ENCODE results near the gene IL1RN.

IL1RN gene

DNA sequence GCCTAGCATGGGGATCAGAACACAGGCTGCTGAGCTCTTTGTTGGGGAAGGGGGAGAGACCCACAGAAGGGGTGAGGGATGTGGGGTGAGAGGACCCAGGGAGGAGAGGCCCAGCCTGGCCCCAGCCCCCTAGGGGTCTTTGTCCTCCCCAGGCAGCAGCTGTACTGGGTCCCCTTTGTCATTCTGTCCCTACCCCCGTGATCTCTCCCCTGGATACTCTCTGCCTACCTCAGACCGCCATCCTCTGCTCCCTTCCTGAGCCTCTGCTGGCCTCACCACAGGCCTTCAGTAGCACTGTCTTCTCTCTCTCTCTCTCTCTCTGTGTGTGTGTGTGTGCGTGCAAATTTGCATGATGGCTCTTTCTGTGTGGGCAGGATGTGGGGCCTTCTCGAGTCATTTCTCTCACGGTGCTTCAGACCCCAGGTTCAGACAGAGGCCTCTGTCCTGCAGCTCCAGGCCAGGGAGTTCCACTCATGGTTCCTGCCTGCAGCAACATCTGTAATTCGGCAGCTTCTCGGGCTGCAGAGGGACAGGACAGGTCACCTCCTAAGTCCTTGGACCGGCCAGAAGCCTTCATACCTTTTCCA, 47.7 kb downstream of the IL1RN start:
- no peak for DNase-seq

DNA sequence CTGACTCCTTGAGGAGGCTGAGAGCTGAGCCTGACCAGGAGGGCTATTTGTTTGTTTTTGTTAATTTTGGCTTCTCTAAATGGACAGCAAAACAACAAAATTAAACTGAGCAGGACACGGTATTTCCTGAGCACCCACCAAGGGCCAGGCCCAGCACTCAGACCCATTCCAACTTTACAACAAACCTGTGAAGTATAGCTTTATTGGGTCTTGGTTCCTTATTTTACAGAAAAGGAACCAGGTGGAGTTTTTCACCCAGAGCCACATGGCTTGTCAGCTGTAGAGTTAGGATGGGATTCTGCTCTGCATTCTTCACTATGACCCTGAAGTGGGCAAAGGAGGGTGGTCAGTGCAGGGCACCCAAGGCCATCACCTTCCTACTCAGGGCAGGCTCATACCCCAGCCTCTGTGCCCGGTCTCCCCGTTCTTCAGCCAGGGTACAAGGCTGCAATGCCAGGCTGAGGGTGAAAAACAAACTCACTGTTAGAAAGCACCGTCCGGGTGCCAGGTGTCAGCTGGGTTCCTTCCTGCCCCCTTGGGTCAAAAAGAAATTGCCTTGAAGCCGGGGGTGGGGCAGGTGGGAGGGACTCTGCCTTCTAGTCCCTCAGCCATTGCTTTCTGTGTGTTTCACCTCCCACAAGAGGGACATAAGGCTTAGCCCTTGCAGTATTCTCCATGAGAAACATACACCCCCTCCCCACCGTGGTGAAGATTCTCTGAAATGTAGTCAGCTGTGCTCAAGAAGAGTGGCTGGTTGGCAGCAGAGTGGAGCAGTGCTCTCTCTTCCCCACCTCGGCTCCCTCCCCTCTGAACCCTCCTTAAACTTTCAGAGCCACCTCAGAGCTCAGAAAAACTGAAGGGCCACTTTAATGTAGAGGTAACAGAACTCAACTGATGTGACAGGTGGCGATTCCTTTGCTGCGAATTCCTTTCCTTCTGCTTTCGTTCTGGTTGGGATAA, 48.6 kb downstream of the IL1RN start:
- no peak for DNase-seq

DNA sequence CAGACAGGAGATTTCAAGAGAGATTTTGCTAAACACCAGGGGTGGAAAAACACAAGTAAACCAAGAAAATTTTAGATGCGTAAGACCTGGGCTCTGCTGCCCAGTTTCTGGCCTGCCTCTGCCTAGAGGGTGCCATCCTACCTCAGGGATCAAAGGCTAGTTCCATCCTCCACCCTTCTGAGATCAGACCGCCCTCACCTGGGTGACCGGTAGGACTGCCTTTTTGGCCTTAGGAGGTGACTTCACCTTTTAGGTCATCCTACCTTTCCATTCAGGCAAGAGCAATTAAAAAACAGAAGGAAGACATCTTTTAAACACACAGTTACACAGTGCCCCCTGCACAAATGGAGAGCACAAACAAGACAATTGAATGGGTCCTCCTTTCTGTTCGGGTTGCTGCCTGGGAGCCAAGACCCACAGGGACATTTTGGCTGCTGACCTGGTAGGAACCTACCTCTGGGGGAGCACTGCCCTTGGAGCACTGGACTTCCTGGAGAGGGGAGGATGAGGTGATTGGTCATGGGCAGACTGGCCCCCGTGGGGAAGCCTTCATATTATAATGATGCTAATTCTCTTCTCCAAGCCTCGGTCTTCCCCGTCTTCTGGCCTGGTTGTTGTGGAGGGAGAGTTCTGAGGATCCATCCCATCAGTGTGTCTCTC, 49.4 kb downstream of the IL1RN start:
- no peak for DNase-seq

DNA sequence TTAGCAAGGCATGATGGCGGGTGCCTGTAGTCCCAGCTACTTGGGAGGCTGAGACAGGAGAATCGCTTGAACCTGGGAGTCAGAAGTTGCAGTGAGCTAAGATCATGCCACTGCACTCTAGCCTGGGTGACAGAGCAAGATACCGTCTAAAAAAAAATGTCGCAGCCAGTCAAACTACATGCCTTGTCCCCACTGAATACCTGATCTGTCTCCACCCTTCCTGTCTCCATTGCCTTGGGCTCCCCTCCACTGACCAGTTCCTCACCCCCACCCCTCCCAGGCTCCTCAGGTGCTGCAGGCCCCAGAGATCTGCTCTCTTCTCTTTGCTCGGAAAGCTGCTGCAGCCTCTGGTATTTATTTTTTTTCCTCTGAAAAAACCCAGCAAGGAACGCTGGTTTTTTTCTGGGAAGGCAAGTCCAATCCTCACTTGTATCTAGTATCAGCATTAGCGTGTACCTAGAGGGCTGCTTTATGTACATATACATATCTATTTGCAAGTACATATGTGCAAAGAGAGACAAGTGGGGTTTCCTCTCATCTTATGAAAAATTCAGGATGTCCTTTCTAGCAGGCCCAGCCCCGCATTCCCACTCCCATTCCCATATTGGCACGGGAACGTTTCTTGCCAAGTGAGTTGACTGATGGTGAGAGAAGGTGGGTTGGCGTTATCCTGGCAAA, 50.8 kb downstream of the IL1RN start:
- DNase-seq, result no peak

DNA sequence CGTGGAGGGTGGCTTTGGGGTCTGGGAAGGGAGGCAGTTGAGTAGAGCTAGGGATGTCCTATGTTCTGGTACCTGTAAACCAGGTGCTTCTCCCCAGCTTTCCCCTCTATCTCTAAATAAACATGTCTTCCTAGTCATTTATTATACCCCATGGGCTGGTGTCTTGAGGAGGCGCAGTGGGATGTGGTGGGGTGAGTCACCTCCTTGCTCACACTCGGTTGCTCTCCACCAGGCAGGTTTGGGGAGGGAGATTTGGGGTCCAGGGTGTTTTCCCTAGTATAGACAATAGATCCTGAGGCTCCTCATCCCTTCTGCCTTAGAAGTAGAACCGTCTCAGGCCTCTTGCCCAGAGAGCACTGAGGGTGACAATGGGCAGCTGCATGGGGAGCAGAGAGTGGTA, 51.5 kb downstream of the IL1RN start:
- DNase-seq, result no peak

DNA sequence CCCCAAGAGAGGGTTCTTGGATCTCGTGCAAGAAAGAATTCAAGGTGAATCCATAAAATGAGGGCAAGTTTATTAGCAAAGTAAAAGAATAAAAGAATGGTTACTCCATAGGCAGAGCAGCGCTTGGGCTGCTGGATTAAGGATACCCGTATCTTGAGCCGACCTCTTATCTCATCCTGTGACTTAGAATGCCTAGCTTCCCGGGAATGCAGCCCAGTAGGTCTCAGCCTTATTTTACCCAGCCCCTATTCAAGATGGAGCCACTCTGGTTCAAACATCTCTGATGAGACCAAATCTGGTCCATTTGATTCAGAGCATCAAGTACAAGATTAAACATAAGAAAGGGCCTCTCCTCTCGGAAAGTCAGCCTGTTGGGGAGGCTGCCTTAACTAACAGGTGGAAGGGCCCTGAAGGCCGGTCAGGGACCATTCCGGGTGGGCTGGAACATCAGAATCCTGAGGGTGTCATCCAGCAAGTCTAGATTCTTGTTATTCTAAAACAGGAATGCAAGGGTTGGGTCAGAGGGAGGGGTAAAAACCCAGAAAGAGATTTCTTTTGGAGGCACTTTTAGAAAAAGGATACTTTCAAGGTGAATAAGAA, 52.1 kb downstream of the IL1RN start:
- no peak for DNase-seq

DNA sequence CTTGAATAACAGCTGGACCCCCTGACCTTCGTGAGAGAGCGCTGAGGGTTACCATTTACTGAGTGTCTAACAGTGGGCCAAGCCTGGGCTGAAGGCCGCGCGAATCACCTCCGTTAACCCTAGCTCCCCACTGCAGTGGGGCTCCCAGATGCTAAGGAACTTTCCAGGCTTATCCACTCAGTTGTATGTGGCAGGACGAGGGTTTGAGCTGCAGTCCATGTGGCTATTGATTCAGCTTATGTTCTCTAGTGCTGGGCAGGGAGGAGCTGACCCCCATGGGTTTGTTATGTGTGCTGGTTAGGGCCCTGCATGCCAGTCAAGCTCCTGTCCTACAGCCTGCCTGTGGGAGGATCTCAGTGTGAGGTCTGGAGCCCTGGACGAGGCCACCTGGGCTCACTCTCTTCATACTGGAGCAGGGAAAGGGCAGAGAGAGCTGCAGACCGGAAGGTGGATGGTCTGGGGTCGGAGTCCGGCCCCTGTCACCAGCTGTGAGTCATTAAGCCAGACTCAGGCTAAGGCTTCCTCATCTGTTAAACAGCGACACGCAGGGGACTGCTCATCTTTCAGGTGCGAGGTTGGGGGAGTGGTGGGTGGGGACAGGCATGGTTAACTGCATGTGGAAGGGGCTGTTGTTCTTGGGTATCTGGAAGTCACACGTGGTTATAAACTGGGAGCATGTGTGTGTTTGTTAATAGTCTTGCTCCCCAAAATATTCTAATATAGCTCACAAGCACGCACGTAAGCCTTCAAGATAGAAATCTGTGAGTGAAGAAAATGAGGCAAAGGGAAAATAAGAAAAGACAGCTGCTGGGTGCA, 52.9 kb downstream of the IL1RN start:
- no peak for DNase-seq

DNA sequence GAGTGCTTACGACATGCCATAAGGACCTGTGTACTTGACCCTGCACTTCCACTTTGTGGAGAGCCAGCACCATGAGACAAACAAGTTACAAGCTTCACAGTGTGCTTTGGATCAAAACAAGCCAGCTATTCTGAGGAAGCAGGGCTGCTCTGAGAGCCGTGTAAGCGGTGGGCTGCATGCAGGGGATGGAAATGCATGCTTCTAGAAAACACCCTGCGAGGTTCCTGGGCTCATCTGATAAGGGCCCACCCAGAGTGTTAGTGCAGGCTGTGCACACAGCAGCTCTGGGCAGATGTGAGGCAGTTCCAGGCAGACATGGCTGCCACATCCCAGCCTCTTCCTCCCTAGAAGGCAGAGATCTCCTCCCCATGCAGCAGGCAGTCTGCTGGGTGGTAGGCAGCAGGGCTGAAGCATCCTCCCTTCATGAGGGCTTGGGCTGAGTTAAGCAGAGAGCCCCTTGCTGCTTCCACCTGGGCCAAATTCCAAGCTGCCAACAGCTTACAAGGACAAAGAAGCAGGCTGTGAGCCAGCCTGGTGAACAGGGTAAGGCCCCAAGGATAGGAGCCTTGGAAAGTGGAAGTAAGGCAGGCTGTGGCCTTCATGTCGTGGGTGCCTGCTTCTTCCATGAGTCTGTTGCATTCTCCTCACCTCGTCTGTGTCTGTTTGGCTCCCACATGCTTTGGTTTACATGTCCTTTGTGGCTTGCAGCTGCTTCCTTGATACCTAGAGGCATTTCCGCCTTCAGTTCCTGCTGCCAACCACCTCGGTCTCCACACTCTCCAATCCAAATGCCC, 54.1 kb downstream of the IL1RN start:
- DNase-seq, result no peak

DNA sequence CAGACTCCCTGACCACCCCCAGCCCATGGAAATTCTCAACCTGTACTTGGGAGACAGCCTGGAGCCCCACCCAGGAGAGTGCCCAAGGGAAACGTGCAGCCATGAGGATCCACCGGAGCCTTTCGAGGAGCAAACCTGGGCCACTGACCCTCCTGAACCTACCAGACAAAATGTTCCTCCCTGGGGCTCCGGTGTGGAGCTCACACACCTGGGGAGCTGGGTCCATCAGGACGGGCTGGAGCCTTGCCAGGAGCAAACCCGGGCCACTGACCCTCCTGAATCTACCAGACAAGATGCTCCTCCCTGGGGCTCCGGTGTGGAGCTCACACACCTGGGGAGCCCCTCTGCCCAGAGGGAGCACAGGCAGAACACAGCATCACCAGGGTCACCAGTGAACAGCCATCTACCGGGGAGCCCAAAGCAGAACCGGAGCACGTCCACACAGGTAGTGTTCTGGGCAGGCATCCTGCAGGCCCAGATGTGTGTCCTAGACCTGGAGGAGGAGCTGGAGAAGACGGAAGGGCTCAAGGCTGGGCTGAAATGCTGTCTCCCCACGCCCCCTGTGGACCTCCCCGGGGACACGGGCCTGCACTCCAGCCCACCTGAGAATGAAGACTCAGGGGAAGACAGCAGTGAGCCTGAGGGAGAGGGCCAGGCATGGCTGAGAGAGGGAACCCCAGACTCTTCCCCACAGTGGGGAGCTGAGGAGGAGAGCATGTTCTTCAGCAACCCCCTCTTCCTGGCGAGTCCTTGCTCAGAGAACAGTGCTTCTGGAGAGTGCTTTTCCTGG, 55.3 kb downstream of the IL1RN start:
- no peak for DNase-seq

DNA sequence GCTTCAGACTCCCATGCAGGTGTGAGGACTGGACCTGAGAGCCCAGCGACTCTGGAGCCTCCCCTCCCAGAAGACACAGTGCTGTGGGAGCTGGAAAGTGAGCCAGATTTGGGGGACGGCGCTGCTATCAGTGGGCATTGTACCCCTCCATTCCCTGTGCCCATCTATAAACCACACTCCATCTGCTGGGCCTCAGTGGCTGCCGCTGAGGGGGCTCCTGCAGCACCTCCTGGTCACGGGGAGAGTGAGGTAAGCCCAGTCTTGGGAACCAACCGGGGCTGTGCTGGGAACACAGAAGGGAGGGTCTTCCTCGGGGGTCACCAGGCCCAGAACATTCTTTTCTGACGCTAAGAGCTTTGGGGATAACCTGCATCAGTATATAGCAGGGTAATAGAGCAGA, 55.9 kb downstream of the IL1RN start:
- no peak for DNase-seq

Measured in NCI-H187 treated with DMSO at 0.1 percent for 48 hours (cell line).